Tibial artery (tissue), 4 donors: ENCODE results near the gene DUS2.

ENCODE experiments used
- DNase-seq, 2 donors: peaks; one replicate each; pipeline ENCODE4 v3.0.0-alpha.2; 2019
- H3K27ac ChIP-seq, 2 donors: fragments of 200-600 bp; sonication (generic) in 1 of 2; 1 replicate in 1 of 2; 2 replicates in 1 of 2; pipeline ENCODE4 v1.5.1; 2018 to 2019; ENCODE audit warnings: mild to moderate bottlenecking in 1 of 2
- H3K27me3 ChIP-seq, 2 donors: fragments of 200-600 bp; sonication (generic) in 1 of 2; one replicate each; pipeline versions ENCODE4 v1.5.1 to v1.6.0; 2016 to 2019
- H3K36me3 ChIP-seq, 3 donors: fragments of 200-600 bp; sonication (generic) in 2 of 3; one replicate each; pipeline ENCODE4 v1.5.1; 2016 to 2019; ENCODE audit warnings: mild to moderate bottlenecking in 2 of 3
- H3K4me1 ChIP-seq, 4 donors: fragments of 200-600 bp; sonication (generic) in 2 of 4; 1 replicate in 3 of 4; 2 replicates in 1 of 4; pipeline ENCODE4 v1.5.1; 2016 to 2019
- H3K4me3 ChIP-seq, 2 donors: fragments of 200-600 bp; sonication (generic) in 1 of 2; 1 replicate in 1 of 2; 2 replicates in 1 of 2; pipeline ENCODE4 v1.5.1; 2018 to 2019; ENCODE audit warnings: mild to moderate bottlenecking in 2 of 2
- H3K9me3 ChIP-seq, 3 donors: fragments of 200-600 bp; sonication (generic) in 1 of 3; one replicate each; pipeline ENCODE4 v1.5.1; 2016 to 2019
- CTCF ChIP-seq, 2 experiments: fragments of 200-600 bp in 1 of 2; fragments of 450-650 bp in 1 of 2; IDR thresholded peaks; one replicate each; pipeline ENCODE4 v1.5.1; 2017 to 2019; ENCODE audit warnings: antibody characterized with exemption in 2 of 2, mild to moderate bottlenecking in 1 of 2, moderate library complexity in 1 of 2
- intact Hi-C: fragments of 100-400 bp; cut with DNase I; formaldehyde crosslinking; loops from one replicate; pipeline ENCODE4 v1.15.0; 2023; ENCODE audit warnings: low total_unique reads

DUS2 gene

GRCh38 chr16:68061396-68061795 is 38.3 kb downstream of the DUS2 start:
- Histone ChIP-seq H3K4me1 (peaks cover 0 to 26% (median 10%) of the 10 kb centered on the region in 4 donors), H3K36me3 (peaks cover 0 to 46% (median 0%) of the 10 kb centered on the region in 3 donors), H3K4me3 (no peak overlapping the region), H3K27ac (no peak overlapping the region), H3K27me3 (no peaks in the 10 kb centered on the region), H3K9me3 (no peaks in the 10 kb centered on the region)
- DNase-seq, result no peak
- TF ChIP-seq CTCF (IDR thresholded peaks at IDR 0.05), result no peak
- intact Hi-C loops, result no loop called here

GRCh38 chr16:68062910-68063393 is 39.9 kb downstream of the DUS2 start:
- Histone ChIP-seq H3K4me3 (no peak overlapping the region), H3K4me1 (peaks cover 0 to 26% (median 10%) of the 10 kb centered on the region in 4 donors), H3K27ac (peak overlapping the region in 1 of 2 donors; percentile 22), H3K27me3 (no peaks in the 10 kb centered on the region), H3K9me3 (no peaks in the 10 kb centered on the region), H3K36me3 (peaks cover 1 to 44% (median 5%) of the 10 kb centered on the region in 3 donors)
- no peak for DNase-seq
- intact Hi-C loops, result no loop called here
- TF ChIP-seq CTCF (IDR thresholded peaks at IDR 0.05), result no peak

GRCh38 chr16:68064791-68065365 is 41.8 kb downstream of the DUS2 start:
- H3K9me3 ChIP-seq, result no peaks in the 10 kb centered on the region
- H3K4me1 ChIP-seq, result peaks cover 0 to 26% (median 10%) of the 10 kb centered on the region in 4 donors
- H3K27ac ChIP-seq, result peak overlapping the region; percentile 65 to 72
- TF ChIP-seq CTCF (IDR thresholded peaks at IDR 0.05), result peak; percentile 60 to 65
- no peak overlapping the region for H3K4me3 ChIP-seq
- H3K27me3 ChIP-seq, result no peaks in the 10 kb centered on the region
- peaks cover 5 to 42% (median 9%) of the 10 kb centered on the region in 3 donors for H3K36me3 ChIP-seq
- peak; percentile 54 to 83 for DNase-seq
- intact Hi-C loops, result no loop called here

GRCh38 chr16:68065716-68066305 is 42.7 kb downstream of the DUS2 start:
- H3K4me3 ChIP-seq, result no peak overlapping the region
- DNase-seq, result no peak
- no peaks in the 10 kb centered on the region for H3K9me3 ChIP-seq
- H3K27ac ChIP-seq, result peak overlapping the region; percentile 65 to 72
- no peak for TF ChIP-seq CTCF (IDR thresholded peaks at IDR 0.05)
- peaks cover 0 to 26% (median 10%) of the 10 kb centered on the region in 4 donors for H3K4me1 ChIP-seq
- H3K27me3 ChIP-seq, result no peaks in the 10 kb centered on the region
- intact Hi-C loops, result no loop called here
- H3K36me3 ChIP-seq, result peaks cover 9 to 42% (median 14%) of the 10 kb centered on the region in 3 donors

GRCh38 chr16:68066763-68067162 is 43.7 kb downstream of the DUS2 start:
- intact Hi-C loops, result no loop called here
- H3K4me3 ChIP-seq, result no peak overlapping the region

More at GRCh38 chr16:68066763-68067162, 43.7 kb downstream of the DUS2 start:
- H3K27ac ChIP-seq, result peak overlapping the region in 1 of 2 donors; percentile 65
- peaks cover 16 to 42% (median 24%) of the 10 kb centered on the region in 3 donors for H3K36me3 ChIP-seq
- H3K9me3 ChIP-seq, result no peaks in the 10 kb centered on the region
- no peak for TF ChIP-seq CTCF (IDR thresholded peaks at IDR 0.05)
- H3K27me3 ChIP-seq, result no peaks in the 10 kb centered on the region
- no peak for DNase-seq
- peaks cover 0 to 26% (median 10%) of the 10 kb centered on the region in 4 donors for H3K4me1 ChIP-seq
